PC-9 (cell line): Measurements from ENCODE around the gene CACNA2D4. TPM values are rescaled to one million over a fixed set of nuclear protein-coding genes. Genes with fewer than 3 reads are reported as not detected.

Source experiments
- BruUV-seq: library from RNA; stranded (reverse); fragments of 400-500 nt; replicated peaks from 2 replicates; lab custom pipeline; 2021; lab: Mats Ljungman, UMichigan
- CTCF ChIA-PET: fragments of 300-600 bp; sonication (Branson Sonifier 250); formaldehyde crosslinking; loops from one replicate; lab custom pipeline; 2022; ENCODE audit warnings: antibody characterized with exemption; lab: Charles Lee
- POLR2A ChIA-PET: fragments of 300-600 bp; sonication (Branson Sonifier 250); formaldehyde crosslinking; loops from one replicate; lab custom pipeline; 2022; ENCODE audit warnings: antibody characterized with exemption; ENCODE audit not compliant: unreplicated experiment; lab: Charles Lee
- DNase-seq, 2 experiments: peaks; one replicate each; pipeline versions ENCODE4 v3.0.0 to v3.0.0-alpha.2; 2015 to 2022; ENCODE audit warnings: mixed read lengths in 1 of 2
- H2AFZ ChIP-seq: fragments of 200-600 bp; sonication (generic); 2 replicates; pipeline ENCODE4 v1.8.1; 2017; ENCODE audit warnings: antibody characterized with exemption
- H3F3A ChIP-seq: fragments of 200-600 bp; sonication (generic); 2 replicates; pipeline ENCODE4 v1.8.1; 2017; ENCODE audit warnings: antibody characterized with exemption, mild to moderate bottlenecking, low read depth; ENCODE audit not compliant: insufficient read depth
- H3K27ac ChIP-seq: fragments of 200-600 bp; sonication (generic); 2 replicates; pipeline ENCODE4 v1.6.1; 2016; ENCODE audit warnings: mixed run types
- H3K27me3 ChIP-seq: fragments of 200-600 bp; sonication (generic); 2 replicates; pipeline ENCODE4 v1.6.1; 2016; ENCODE audit warnings: low read depth, mixed run types; ENCODE audit not compliant: insufficient read depth
- H3K36me3 ChIP-seq: fragments of 200-600 bp; sonication (generic); 2 replicates; pipeline ENCODE4 v1.6.1; 2016; ENCODE audit warnings: low read depth, mixed run types
- H3K4me1 ChIP-seq: fragments of 200-600 bp; sonication (generic); replicated peaks from 2 replicates; pipeline ENCODE4 v1.6.1; 2016; ENCODE audit warnings: mixed run types; ENCODE audit not compliant: insufficient read depth
- H3K4me2 ChIP-seq: fragments of 200-600 bp; sonication (generic); 2 replicates; pipeline ENCODE4 v1.6.1; 2017; ENCODE audit warnings: mixed run types
- H3K4me3 ChIP-seq: fragments of 200-600 bp; sonication (generic); 2 replicates; pipeline ENCODE4 v1.6.1; 2016; ENCODE audit warnings: mixed run types
- H3K79me2 ChIP-seq: fragments of 200-600 bp; sonication (generic); 2 replicates; pipeline ENCODE4 v1.6.1; 2017; ENCODE audit warnings: low read depth, mixed run types
- H3K9me2 ChIP-seq: fragments of 200-600 bp; sonication (generic); 2 replicates; pipeline ENCODE4 v1.8.1; 2017; ENCODE audit warnings: mild to moderate bottlenecking; ENCODE audit not compliant: insufficient read depth
- H3K9me3 ChIP-seq: fragments of 200-600 bp; sonication (generic); 2 replicates; pipeline ENCODE4 v1.8.1; 2016; ENCODE audit warnings: low read depth; ENCODE audit not compliant: insufficient read depth
- H4K20me1 ChIP-seq: fragments of 200-600 bp; sonication (generic); 2 replicates; pipeline ENCODE4 v1.8.1; 2017; ENCODE audit not compliant: insufficient read depth
- CTCF ChIP-seq: fragments of 200-600 bp; sonication (generic); conservative IDR thresholded peaks from 2 replicates; pipeline ENCODE4 v1.6.1; 2017; ENCODE audit warnings: mixed run types, antibody characterized with exemption, mild to moderate bottlenecking, moderate library complexity
- EZH2 ChIP-seq: fragments of 200-600 bp; sonication (generic); IDR thresholded peaks from 2 replicates; pipeline ENCODE4 v1.8.0; 2017; ENCODE audit warnings: antibody characterized with exemption, low read depth
- intact Hi-C: fragments of 100-400 bp; cut with micrococcal nuclease; formaldehyde crosslinking; loops from one replicate; pipeline ENCODE4 v1.10.0; 2022; ENCODE audit not compliant: unreplicated experiment
- total RNA-seq: library from RNA; stranded (reverse); gene quantifications from 2 replicates; pipeline ENCODE4 v1.2.3, GENCODE V29; 2021

The CACNA2D4 gene
- total RNA-seq, 1 experiment from 2014 or later = not detected

GRCh38 chr12:1844223-1844622 lies 74.2 kb downstream of the CACNA2D4 start:
- TF ChIP-seq CTCF (no peak), EZH2 (no peak)
- H3K27ac ChIP-seq = no peak overlapping the region
- H3K9me2 ChIP-seq = no peaks in the 10 kb centered on the region
- H2AFZ ChIP-seq = no peak overlapping the region
- H3K4me3 ChIP-seq = no peak overlapping the region
- H3K79me2 ChIP-seq = no peaks in the 10 kb centered on the region
- intact Hi-C loops = no loop called here
- H3F3A ChIP-seq = no peaks in the 10 kb centered on the region; the same call in 1 of the 2 replicates
- peaks cover 94% of the 10 kb centered on the region for H3K27me3 ChIP-seq
- no peaks in the 10 kb centered on the region for H3K4me1 ChIP-seq
- no peak overlapping the region for H3K4me2 ChIP-seq
- no peaks in the 10 kb centered on the region for H3K9me3 ChIP-seq
- no peaks in the 10 kb centered on the region for H3K36me3 ChIP-seq
- DNase-seq = no peak
- ChIA-PET CTCF (no interaction called here), POLR2A (no interaction called here)
- H4K20me1 ChIP-seq = no peaks in the 10 kb centered on the region; the same call in 1 of the 2 replicates
- BruUV-seq = no TSS peak

- Histone ChIP-seq H3F3A (no peaks in the 10 kb centered on the region; the same call in 1 of the 2 replicates), H4K20me1 (peaks cover 3% of the 10 kb centered on the region; the same call in 1 of the 2 replicates), H3K9me3 (no peaks in the 10 kb centered on the region), H3K27me3 (peaks cover 95% of the 10 kb centered on the region), H3K4me2 (no peak overlapping the region), H3K9me2 (no peaks in the 10 kb centered on the region), H3K27ac (no peak overlapping the region), H2AFZ (no peak overlapping the region), H3K4me3 (no peak overlapping the region), H3K36me3 (no peaks in the 10 kb centered on the region), H3K4me1 (no peaks in the 10 kb centered on the region), H3K79me2 (no peaks in the 10 kb centered on the region)
- CTCF ChIA-PET = no interaction called here
- TF ChIP-seq EZH2 (no peak), CTCF (no peak)
- BruUV-seq = no TSS peak
- POLR2A ChIA-PET = no interaction called here
- intact Hi-C loops = no loop called here
- no peak for DNase-seq
Measured at GRCh38 chr12:1843641-1844005, 74.8 kb downstream of the CACNA2D4 start.

GRCh38 chr12:1842905-1843640 lies 75.4 kb downstream of the CACNA2D4 start:
- Histone ChIP-seq H3K79me2 (no peaks in the 10 kb centered on the region), H3K9me3 (no peaks in the 10 kb centered on the region), H3K4me1 (peaks cover 3% of the 10 kb centered on the region; the same call in 1 of the 2 replicates), H3K27me3 (peaks cover 97% of the 10 kb centered on the region), H2AFZ (no peak overlapping the region), H3K9me2 (no peaks in the 10 kb centered on the region), H3K4me2 (no peak overlapping the region), H3K27ac (no peak overlapping the region), H4K20me1 (peaks cover 3% of the 10 kb centered on the region; the same call in 1 of the 2 replicates), H3F3A (no peaks in the 10 kb centered on the region; the same call in 1 of the 2 replicates), H3K4me3 (no peak overlapping the region), H3K36me3 (no peaks in the 10 kb centered on the region)
- BruUV-seq = no TSS peak
- intact Hi-C loops = no loop called here
- no peak for DNase-seq
- ChIA-PET CTCF (no interaction called here), POLR2A (no interaction called here)
- TF ChIP-seq CTCF = no peak
- TF ChIP-seq EZH2 = no peak
